Mucosa of rectum (tissue), 2 donors: Measurements from ENCODE around the gene SNX8.

ENCODE experiments used
- H3K27ac ChIP-seq, 2 donors: one replicate each; pipeline ENCODE4 v1.7.0; 2013; ENCODE audit warnings: inconsistent platforms in 2 of 2, low read depth in 2 of 2, low read length in 2 of 2
- H3K27me3 ChIP-seq, 2 donors: one replicate each; pipeline ENCODE4 v1.7.0; 2013; ENCODE audit warnings: low read length in 2 of 2; ENCODE audit not compliant: control insufficient read depth in 2 of 2, insufficient read depth in 2 of 2
- H3K36me3 ChIP-seq, 2 donors: one replicate each; pipeline ENCODE4 v1.7.0; 2013; ENCODE audit warnings: low read length in 2 of 2; ENCODE audit not compliant: control insufficient read depth in 2 of 2, insufficient read depth in 2 of 2
- H3K4me1 ChIP-seq, 2 donors: one replicate each; pipeline ENCODE4 v1.7.0; 2013; ENCODE audit warnings: low read length in 2 of 2, mild to moderate bottlenecking in 1 of 2; ENCODE audit not compliant: control insufficient read depth in 2 of 2, insufficient read depth in 2 of 2
- H3K4me3 ChIP-seq, 2 donors: one replicate each; pipeline ENCODE4 v1.7.0; 2013; ENCODE audit warnings: low read length in 2 of 2
- H3K9ac ChIP-seq, 2 donors: one replicate each; pipeline ENCODE4 v1.7.0; 2013; ENCODE audit warnings: low read length in 2 of 2, low read depth in 1 of 2, mild to moderate bottlenecking in 1 of 2
- H3K9me3 ChIP-seq, 2 donors: one replicate each; pipeline ENCODE4 v1.7.0; 2013; ENCODE audit warnings: low read length in 2 of 2; ENCODE audit not compliant: control insufficient read depth in 2 of 2
- donor health status: healthy.
- donor health status: Normal muscosa, but diverticular disease.

The SNX8 gene

DNA sequence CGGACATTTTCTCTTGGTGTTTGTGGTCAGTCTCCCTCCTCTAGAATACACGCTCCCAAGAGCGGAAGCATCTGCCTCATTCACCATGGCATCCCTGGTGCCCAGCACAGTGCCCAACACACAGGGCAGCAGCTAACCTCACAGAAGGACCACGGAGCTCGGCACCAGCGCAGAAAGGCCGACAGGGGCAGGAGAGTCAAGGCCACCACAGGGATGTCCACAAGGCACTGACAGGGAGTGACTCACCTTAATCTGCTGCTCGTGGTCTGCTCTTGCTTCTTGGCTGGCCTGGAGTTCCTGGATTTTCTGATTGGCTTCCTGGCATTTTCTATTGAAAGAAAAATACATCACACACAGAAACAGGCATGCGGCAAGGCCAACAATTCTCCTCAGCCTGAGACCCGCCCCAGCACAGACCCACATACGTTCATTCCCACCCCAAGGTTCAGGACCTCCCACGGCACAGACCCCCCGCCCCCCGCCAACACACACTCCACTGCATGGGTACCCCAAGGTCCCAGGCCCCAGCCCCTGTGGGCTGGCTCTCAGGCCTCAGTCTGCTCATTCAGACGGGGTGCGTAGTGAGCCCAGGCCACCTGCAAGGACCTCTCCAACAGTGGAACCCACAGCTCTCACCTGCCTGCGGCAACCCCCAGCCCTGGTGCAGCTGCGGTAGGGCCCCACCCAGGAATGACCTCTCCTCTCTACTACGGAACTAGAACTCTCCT lies 96.4 kb downstream of the SNX8 start:
- Histone ChIP-seq H3K36me3 (peaks cover 46 to 59% of the 10 kb centered on the region in 2 donors), H3K9ac (no peak overlapping the region), H3K27me3 (no peaks in the 10 kb centered on the region), H3K4me1 (no peaks in the 10 kb centered on the region), H3K4me3 (no peak overlapping the region), H3K27ac (no peak overlapping the region), H3K9me3 (no peaks in the 10 kb centered on the region)

DNA sequence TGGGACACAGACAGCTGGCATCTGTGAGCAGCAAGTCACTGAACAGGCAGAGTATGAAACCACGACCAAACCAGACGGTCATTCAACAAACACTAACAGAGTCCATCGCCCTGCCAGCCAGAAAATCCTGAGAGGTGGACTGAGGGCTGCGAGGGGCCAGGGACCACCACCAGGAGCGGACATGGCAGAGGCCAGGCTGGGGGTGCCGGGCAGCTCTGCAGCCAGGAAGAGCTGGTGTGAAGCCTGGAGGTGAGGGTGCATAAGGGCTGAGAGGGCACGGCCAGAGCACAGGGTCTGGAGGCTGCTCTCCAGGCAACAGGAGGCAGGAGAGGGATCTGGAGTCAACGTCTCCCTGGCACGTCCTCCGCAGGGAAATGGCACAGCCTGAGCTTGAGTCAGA lies 97.0 kb downstream of the SNX8 start:
- Histone ChIP-seq H3K4me1 (no peaks in the 10 kb centered on the region), H3K9ac (no peak overlapping the region), H3K27me3 (no peaks in the 10 kb centered on the region), H3K27ac (no peak overlapping the region), H3K4me3 (no peak overlapping the region), H3K36me3 (peaks cover 45 to 60% of the 10 kb centered on the region in 2 donors), H3K9me3 (no peaks in the 10 kb centered on the region)

DNA sequence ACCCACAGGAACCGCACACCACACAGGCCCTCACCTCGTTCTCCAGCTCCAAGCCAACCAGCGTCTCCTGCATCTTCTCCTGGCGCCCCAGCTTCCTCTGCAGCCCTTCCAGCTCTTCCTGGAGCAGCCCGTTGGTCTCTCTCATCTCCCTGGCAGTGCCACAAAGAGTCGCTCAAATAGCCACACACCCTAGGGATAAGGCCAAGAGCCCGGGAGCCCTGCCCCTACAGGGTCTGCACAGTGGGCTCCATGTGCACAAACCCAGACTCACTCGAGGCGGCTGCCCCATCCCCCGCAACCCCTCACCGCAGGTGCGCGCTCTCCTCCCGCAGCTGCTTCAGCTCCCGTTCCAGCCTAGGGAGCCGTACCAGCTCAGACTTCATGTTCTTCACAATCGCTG lies 98.4 kb downstream of the SNX8 start:
- H3K27ac ChIP-seq: no peak overlapping the region
- no peaks in the 10 kb centered on the region for H3K9me3 ChIP-seq
- no peak overlapping the region for H3K9ac ChIP-seq
- no peaks in the 10 kb centered on the region for H3K4me1 ChIP-seq
- H3K36me3 ChIP-seq: peaks cover 45 to 56% of the 10 kb centered on the region in 2 donors
- no peaks in the 10 kb centered on the region for H3K27me3 ChIP-seq
- no peak overlapping the region for H3K4me3 ChIP-seq

DNA sequence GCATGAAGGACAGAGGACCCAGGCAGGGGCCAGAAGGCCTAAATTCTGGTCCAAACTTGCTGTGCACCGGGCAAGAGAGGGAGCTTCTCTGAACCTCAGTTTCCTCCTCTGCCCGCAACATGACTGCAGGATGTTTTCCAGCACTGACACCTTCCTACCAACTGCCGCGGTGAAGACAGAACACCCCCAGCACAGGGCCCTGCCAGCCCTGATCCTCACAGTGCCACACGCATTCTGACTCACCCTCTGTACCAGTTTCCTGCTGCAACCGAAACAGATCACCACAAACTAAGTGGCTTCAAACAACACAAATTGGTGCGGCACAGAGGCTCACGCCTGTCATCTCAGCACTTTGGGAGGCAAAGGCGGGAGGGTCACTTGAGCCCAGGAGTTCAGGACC lies 99.6 kb downstream of the SNX8 start:
- peaks cover 45 to 56% of the 10 kb centered on the region in 2 donors for H3K36me3 ChIP-seq
- H3K9ac ChIP-seq: no peak overlapping the region
- no peaks in the 10 kb centered on the region for H3K4me1 ChIP-seq
- H3K9me3 ChIP-seq: no peaks in the 10 kb centered on the region
- H3K27ac ChIP-seq: no peak overlapping the region
- no peak overlapping the region for H3K4me3 ChIP-seq
- H3K27me3 ChIP-seq: no peaks in the 10 kb centered on the region

DNA sequence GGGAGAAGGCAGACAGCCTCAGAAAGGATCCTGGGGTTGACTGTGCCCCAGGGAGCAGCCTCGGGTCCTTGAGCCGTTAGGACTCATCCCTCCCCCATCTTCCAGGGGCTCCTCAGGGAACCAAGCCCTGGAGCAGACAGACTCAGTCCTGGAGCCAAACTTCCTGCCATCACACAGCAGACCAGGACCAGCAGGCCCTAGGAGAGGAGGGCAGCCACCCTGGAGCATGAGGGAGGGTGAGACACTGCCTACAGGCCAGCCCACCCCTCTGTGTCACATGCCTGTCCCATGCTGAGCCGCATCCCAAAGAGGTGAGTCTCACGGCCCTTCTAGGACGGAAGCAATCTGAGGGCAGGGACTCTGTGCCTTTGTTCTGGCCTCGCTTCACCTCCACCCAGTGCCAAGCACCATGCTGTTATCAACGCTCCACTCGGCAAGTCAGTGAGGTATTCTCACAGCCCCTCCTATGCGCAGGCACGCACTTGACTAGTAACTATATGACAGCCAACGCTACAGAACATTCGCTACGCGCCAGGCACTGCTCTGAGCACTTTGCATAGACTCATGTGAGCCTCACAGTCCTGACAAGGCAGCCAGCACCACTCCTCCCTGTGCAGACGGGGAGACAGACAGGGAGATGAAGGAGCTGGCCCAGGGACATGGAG lies 100.6 kb downstream of the SNX8 start:
- Histone ChIP-seq H3K27ac (no peak overlapping the region), H3K9me3 (no peaks in the 10 kb centered on the region), H3K4me1 (no peaks in the 10 kb centered on the region), H3K9ac (no peak overlapping the region), H3K36me3 (peaks cover 43 to 56% of the 10 kb centered on the region in 2 donors), H3K4me3 (no peak overlapping the region), H3K27me3 (no peaks in the 10 kb centered on the region)

DNA sequence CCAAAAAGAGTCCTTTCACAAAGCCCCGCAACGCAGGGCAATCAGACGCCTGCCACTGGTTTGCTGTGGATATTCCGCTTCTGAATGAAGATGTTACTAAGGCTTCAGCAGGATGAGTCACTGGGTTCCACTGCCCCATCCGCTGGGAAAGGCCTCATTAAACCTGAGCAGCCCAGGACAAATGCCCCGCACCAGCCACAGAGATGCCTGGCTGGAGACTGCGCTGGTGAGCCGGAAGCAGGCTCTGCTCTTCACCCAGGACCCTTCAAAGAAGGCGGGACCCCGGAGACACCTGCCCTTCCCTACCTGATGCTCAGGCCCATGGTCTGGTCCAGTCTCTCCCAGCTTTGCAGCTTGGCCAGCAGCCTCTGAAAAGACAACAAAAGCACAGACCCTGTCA lies 101.3 kb downstream of the SNX8 start:
- no peaks in the 10 kb centered on the region for H3K4me1 ChIP-seq
- H3K27ac ChIP-seq: no peak overlapping the region
- no peak overlapping the region for H3K9ac ChIP-seq
- H3K27me3 ChIP-seq: no peaks in the 10 kb centered on the region
- no peak overlapping the region for H3K4me3 ChIP-seq
- peaks cover 39 to 52% of the 10 kb centered on the region in 2 donors for H3K36me3 ChIP-seq
- no peaks in the 10 kb centered on the region for H3K9me3 ChIP-seq

DNA sequence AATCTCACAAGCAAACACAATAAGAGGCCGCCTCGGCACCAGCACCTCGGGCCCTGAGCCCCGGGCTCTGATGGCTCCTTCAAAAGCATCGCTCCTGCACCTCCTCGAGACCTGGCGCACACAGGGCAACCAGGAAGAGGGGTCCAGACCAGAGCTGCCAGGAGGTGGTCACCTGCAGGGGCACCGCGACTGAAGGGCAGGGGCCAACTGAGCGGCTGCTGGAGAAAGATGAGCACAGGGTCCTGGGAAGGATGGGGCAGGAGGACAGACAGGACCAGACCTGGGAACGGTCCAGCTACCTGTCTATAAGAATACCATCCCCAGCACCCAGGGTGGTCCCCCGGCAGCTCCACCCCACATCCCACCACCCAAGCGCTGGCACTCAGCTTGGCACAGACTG lies 102.3 kb downstream of the SNX8 start:
- H3K36me3 ChIP-seq: peaks cover 35 to 50% of the 10 kb centered on the region in 2 donors
- no peaks in the 10 kb centered on the region for H3K27me3 ChIP-seq
- H3K27ac ChIP-seq: no peak overlapping the region
- H3K4me3 ChIP-seq: no peak overlapping the region
- H3K4me1 ChIP-seq: no peaks in the 10 kb centered on the region
- no peaks in the 10 kb centered on the region for H3K9me3 ChIP-seq
- no peak overlapping the region for H3K9ac ChIP-seq

DNA sequence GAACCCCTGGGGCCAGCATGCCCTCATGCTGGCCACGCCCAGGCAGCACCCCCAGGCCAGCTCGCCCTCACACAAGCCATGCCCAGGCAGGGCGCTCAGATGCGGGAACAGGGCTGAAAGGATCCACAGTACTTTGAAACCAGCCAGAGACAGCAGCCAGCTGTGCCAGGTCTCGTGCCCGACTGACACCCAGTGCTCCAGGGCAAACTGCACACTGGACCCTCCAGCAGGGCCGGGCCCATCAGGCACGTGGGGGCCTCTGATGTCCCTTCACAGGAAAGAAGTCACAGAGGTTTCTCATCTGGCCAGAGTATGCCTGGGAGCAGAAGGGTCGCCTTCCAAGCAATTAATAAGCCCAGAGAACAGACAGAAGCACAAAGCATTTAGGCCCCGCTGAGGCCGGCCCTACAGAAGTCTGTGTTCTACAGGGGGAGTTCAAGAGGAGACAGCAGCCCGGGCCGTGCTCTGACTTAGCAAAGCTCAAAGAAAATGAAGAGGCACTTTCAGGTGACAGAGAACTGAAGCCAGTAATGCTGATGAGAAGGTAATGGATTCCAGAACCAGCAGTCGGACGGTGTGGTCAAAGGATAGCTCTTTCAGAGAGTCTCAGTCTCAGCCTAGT lies 102.9 kb downstream of the SNX8 start:
- Histone ChIP-seq H3K27ac (no peak overlapping the region), H3K9ac (no peak overlapping the region), H3K4me1 (no peaks in the 10 kb centered on the region), H3K36me3 (peaks cover 29 to 44% of the 10 kb centered on the region in 2 donors), H3K4me3 (no peak overlapping the region), H3K27me3 (no peaks in the 10 kb centered on the region), H3K9me3 (no peaks in the 10 kb centered on the region)

DNA sequence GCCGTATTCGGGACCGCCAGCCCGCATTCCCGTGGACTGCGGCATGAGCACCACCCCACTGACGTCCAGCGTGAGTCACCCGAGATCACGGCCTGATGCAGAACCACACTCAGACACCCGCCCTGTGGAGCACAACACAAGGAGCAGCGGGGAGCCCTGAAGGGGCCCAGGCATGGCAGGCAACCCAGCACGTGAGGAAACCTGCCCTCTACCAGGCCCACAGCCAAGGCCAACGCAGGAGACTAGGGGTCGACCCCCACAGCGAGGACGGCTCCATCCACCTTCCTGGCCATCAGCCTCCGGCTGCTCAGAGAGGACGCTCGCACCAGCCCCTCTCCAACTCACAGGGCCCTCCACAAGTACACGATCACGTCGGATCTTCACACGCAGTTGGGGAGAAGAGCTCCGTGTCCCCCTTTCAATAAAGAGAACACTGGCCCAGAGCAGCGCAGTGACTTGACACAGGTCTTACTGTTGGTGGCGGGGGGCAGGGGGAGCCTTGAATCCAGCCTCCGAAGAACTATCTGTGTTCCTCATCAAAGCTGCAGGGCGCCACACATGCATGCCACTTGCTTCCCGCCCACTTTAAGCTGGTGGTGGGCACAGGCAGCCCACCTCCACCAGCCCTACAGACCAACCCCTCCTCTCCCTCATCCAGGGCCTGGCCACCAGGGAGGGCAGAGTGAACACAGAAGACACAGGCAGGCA lies 103.5 kb downstream of the SNX8 start:
- no peaks in the 10 kb centered on the region for H3K9me3 ChIP-seq
- no peaks in the 10 kb centered on the region for H3K4me1 ChIP-seq
- no peaks in the 10 kb centered on the region for H3K27me3 ChIP-seq
- no peak overlapping the region for H3K4me3 ChIP-seq
- H3K9ac ChIP-seq: no peak overlapping the region
- no peak overlapping the region for H3K27ac ChIP-seq
- peaks cover 28 to 38% of the 10 kb centered on the region in 2 donors for H3K36me3 ChIP-seq

DNA sequence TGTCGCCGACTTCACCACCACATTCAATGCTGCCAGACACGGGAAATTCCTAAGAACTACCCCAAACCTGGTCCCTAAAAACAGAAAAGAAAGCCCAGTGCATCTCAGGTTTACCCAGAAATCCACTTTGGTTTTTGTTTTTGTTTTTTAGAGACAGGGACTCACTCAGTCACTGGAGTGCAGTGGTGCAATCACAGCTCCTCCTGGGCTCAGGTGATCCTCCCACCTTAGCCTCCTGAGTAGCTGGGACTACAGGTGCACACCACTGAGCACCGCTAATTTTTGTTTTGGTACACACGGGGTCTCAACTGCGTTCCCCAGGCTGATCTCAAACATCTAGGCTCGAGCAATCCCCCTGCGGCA lies 104.3 kb downstream of the SNX8 start:
- no peaks in the 10 kb centered on the region for H3K4me1 ChIP-seq
- H3K9me3 ChIP-seq: no peaks in the 10 kb centered on the region
- no peak overlapping the region for H3K4me3 ChIP-seq
- no peaks in the 10 kb centered on the region for H3K27me3 ChIP-seq
- no peak overlapping the region for H3K9ac ChIP-seq
- H3K27ac ChIP-seq: no peak overlapping the region
- H3K36me3 ChIP-seq: peaks cover 25 to 33% of the 10 kb centered on the region in 2 donors
